ENCODE results near the gene HPD. TPM values are rescaled to one million over a fixed set of nuclear protein-coding genes. Genes with fewer than 3 reads are reported as not detected.
"Not testable (repeated sequence)": the region's sequence is repeated elsewhere in the genome, so short reads cannot be mapped to it uniquely, and the experiment has no call there.

Gene HPD
- total RNA-seq = under 1 TPM in 1 of 2 donors, not detected in 1; 0.16 TPM

DNA sequence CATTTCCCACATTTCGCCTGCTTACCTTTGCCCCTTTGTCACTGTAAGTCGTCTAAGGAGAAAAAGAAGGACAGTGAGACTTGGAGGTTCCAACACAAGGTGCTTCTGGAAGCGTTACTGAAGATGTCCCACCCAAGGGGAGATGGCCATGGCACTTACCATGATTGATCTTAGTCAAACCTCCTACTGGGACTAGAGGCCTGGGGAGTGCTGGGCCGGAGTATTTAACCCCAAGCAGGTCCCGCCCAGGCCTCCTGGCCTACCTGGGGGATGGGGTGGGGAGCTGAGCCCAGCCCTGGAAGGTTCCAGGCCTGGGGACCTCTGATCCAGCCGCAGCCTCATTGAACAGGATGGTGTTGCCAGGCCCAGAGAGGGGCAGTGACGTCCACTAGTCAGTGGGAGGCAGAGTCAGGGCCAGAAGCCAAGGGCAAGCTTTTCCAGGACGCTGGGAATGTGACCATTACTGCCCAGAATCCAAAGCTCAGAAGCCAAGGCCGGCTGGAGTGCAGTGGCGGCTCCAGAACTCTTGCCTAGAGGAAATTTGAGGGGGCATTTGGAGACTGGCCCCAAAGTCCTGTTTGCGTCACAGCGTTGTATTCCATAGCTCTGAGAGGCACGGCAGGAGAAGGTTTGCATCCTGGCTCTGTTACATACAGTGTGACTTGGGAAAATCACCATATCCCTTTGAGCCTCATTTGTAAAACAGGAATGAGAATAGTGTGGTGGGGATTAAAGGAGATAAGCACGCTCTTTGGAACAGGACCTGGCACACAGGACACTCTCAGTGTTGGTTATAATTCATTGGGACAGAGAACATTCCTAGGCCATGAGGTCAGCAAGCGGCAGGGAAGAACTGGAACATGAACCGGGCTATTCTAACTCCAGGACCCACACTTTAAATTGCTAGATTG is at the start of gene HPD:
Gene HPD (minus strand): TSS at position 198 of the 911 bp plus-strand sequence. CDS start 36 bp downstream, at position 162.
- DNase-seq (ENCODE audit: low spot score in 2 of 2) (no peak), ATAC-seq (no peak)
- no peaks in the 10 kb centered on the region for H3K36me3 Mint-ChIP-seq
- no peaks in the 10 kb centered on the region for H3K9me3 Mint-ChIP-seq
- peak within 1 kb of the TSS in 1 of 2 donors; percentile 22 for H3K27ac Mint-ChIP-seq

DNA sequence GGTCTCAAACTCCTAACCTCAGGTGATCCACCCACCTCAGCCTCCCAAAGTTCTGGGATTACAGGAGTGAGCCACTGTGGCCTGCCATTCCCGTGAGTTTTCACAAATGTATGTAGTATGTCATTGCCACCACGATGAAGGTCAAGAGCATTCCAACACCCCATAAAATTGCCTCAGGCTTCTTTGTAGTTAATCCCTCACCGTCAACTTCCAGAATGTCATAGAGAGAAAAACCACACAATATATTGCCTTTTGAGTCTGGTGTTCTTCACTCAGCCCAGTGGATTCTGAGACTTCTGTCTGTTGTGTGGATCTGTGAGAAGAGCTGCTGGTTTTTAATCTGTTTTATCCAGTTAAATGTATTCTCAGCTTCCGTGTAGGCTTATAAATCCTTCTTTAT is 47.1 kb upstream of the HPD start:
- ATAC-seq = no peak
- DNase-seq (ENCODE audit: low spot score in 2 of 2) = no peak
- Mint-ChIP-seq H3K27ac (peak overlapping the region in 1 of 2 donors; percentile 79), H3K36me3 (peaks cover 0 to 15% of the 10 kb centered on the region in 2 donors), H3K9me3 (no peaks in the 10 kb centered on the region)

DNA sequence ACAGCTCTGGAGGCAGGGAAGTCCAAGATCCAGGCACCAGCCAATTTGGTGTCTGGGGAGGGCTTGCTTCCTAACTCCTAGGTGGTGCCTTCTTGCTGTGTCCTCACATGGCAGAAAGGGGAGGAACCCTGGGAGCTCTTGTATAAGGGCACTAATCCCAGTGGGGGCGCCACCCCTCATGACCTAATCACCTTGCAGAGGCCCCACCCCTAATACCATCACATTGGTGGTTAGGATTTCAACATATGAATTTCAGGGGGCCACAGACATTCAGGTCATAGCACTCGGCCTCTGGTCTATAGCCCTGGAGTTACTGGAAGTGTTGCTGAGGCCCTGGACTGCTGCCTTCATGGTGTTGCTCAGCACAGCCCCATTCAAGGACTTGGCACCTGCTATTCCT is 44.5 kb upstream of the HPD start:
- H3K9me3 Mint-ChIP-seq = no peaks in the 10 kb centered on the region
- peak overlapping the region in 1 of 2 donors; percentile 76 for H3K27ac Mint-ChIP-seq
- DNase-seq (ENCODE audit: low spot score in 2 of 2) (no peak), ATAC-seq (peak in 1 of 2 donors; percentile 46)
- H3K36me3 Mint-ChIP-seq = peaks cover 0 to 1% of the 10 kb centered on the region in 2 donors

DNA sequence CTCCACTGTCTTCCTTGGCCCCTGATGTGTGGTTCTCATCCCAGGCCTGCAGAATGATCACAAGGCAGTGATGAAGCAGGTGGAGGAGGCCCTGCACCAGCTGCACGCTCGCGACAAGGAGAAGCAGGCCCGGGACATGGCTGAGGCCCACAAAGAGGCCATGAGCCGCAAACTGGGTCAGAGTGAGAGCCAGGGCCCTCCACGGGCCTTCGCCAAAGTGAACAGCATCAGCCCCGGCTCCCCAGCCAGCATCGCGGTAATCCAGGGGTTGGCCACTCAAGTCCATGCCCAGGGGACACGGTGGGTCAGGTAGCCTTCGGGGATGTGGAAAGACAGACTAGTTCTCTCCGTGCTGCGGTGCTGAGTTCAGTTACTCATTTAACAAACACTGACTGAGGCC is 40.9 kb upstream of the HPD start:
- peaks cover 0 to 15% of the 10 kb centered on the region in 2 donors for H3K36me3 Mint-ChIP-seq
- H3K27ac Mint-ChIP-seq = peak overlapping the region in 1 of 2 donors; percentile 29
- ATAC-seq = no peak
- no peaks in the 10 kb centered on the region for H3K9me3 Mint-ChIP-seq
- DNase-seq (ENCODE audit: low spot score in 2 of 2) = no peak

DNA sequence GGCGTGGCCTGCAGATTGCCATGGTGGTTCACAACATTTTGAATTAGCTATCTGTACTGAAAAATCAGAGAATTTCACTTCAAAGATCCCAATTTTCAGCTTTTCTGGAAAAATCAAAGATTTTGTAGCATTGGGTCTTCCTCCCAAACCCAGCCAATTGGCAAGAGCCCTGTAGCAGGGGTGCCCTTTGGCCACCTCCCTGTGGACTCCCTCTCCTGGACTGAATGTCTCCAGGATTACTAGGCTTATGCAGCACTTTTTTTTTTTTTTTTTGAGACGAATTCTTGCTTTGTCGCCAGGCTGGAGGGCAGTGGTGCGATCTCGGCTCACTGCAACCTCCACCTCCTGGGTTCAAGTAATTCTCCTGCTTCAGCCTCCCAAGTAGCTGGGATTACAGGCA is 39.6 kb upstream of the HPD start:
- Mint-ChIP-seq H3K36me3 (peaks cover 0 to 20% of the 10 kb centered on the region in 2 donors), H3K9me3 (no peaks in the 10 kb centered on the region), H3K27ac (no peak overlapping the region)
- no peak for DNase-seq (ENCODE audit: low spot score in 2 of 2)
- ATAC-seq = no peak

DNA sequence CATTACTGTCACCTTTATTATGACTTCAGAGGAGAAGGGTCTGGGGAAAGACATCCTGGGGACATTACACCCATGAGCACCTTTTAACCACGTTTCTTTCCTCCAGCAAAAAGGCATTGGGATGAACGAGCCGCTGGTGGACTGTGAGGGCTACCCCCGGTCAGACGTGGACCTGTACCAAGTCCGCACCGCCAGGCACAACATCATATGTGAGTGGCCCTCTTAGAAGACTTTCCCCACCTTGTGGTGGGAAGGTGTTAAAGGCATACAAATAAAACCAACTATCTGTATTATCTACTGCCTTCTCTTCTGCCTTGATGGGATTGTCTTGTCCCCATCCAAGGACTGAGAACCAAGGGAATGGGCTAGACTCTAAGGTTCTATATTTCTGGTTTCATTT is 36.0 kb upstream of the HPD start:
- no peak for ATAC-seq
- H3K36me3 Mint-ChIP-seq = peaks cover 1 to 20% of the 10 kb centered on the region in 2 donors
- peak in 1 of 2 donors; percentile 20 for DNase-seq (ENCODE audit: low spot score in 2 of 2)
- peak overlapping the region; percentile 74 to 98 for H3K27ac Mint-ChIP-seq
- no peaks in the 10 kb centered on the region for H3K9me3 Mint-ChIP-seq

DNA sequence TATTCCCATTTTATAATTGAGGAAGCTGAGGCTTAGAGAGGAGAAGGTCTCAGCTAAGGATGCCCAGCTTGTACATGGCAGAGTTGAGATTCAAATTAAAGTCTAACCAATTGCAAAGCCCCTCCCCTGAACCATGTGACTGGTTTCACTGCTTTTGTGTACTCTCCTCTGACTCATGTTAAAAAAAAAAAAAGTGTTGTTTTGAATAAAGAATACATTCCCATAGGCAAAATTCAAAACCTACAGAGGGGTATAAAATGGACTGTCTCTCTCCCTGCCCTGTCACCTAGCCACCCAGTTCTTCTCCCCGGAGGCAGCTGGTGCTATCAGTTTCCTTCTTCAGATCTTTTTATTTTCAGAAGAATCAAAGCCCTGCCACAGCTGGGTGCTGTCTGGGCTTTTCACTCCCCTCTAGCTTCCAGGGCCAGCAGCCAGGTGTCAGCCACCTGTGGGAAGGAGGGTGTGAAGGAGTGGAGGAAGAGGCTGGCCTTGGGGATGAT is 35.4 kb upstream of the HPD start:
- ATAC-seq (peak; percentile 73 to 82), DNase-seq (ENCODE audit: low spot score in 2 of 2) (peak in 1 of 2 donors; percentile 28)
- peaks cover 7 to 21% of the 10 kb centered on the region in 2 donors for H3K36me3 Mint-ChIP-seq
- H3K9me3 Mint-ChIP-seq = no peaks in the 10 kb centered on the region
- peak overlapping the region; percentile 74 to 98 for H3K27ac Mint-ChIP-seq

DNA sequence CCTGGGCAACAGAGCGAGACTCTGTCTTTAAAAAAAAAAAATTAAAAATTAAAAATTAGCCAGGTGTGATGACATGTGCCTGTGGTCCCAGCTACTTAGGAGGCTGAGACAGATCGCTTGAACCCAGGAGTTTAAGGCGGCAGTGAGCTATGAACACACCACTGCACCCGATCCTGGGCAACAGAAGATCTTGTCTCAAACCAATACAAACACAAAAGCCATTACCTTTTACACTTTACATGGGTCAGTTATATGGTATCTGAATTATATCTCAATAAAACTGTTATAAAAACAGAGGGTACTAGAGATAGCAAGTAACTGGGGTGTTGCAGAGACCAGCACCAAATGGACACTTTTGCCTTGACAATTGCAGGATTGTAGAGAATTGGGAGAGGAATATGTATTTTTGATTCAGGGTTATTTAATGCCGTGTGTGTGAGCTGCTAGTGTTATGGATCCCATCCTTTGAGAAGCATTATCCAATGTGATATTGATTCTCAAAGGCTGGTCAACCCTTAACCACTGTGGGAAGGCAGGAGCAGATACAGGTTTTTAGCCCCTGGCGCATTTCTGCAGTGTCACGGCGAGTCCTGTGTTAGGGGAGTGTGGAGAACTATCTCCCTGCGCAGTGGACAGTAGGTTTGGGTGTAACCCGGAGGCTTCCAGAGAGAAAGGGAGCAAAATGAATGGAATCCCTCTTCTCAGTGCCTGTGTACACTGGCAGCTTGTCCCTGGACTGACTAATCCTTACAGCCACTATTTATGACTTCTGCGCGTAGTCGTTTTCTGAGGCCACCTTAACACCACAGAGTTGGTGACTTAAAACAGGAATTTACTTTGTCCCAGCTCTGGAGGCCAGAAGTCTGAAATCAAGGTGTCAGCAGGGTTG is 34.3 kb upstream of the HPD start:
- DNase-seq (ENCODE audit: low spot score in 2 of 2) (no peak), ATAC-seq (no peak)
- H3K27ac Mint-ChIP-seq = peak overlapping the region; percentile 74 to 98
- no peaks in the 10 kb centered on the region for H3K9me3 Mint-ChIP-seq
- H3K36me3 Mint-ChIP-seq = peaks cover 13 to 27% of the 10 kb centered on the region in 2 donors

DNA sequence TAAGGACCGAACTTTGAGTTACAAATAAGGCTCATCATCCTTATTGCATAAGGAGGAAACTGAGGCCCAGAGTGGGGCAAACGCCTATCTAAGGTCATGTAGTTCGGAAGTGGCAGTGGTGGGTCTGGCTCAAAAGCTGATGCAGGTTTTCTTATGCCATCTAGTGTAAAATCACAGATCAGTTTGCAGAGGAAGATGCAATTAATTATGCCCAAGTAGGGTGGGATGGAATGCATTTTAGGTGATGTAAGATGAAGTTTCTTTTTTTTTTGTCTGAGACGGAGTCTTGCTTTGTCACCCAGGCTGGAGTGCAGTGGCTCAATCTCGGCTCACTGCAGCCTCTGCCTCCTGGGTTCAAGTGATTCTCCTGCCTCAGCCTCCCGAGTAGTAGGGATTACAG is 31.0 kb upstream of the HPD start:
- not testable (repeated sequence) for DNase-seq (ENCODE audit: low spot score in 2 of 2); H3K9me3 Mint-ChIP-seq; ATAC-seq
- H3K36me3 Mint-ChIP-seq = peaks cover 12 to 13% of the 10 kb centered on the region in 2 donors
- H3K27ac Mint-ChIP-seq = peak overlapping the region; percentile 94 to 99

DNA sequence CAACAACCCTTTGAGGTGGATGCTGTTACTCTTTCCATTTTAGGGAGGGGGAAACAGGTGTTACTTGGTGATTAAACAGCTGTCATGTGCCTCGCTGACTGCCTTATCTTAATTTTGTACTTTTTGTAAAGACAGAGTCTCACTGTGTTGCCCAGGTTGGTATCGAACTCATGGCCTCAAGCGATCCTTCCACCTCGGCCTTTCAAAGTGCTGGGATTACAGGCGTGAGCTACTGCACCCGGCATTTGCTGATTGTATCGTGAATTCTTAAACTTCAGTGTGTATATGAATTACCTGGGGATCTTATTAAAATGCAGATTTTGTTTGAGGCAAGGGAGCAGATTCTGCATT is 30.6 kb upstream of the HPD start:
- H3K9me3 Mint-ChIP-seq = no peaks in the 10 kb centered on the region
- DNase-seq (ENCODE audit: low spot score in 2 of 2) = no peak

DNA sequence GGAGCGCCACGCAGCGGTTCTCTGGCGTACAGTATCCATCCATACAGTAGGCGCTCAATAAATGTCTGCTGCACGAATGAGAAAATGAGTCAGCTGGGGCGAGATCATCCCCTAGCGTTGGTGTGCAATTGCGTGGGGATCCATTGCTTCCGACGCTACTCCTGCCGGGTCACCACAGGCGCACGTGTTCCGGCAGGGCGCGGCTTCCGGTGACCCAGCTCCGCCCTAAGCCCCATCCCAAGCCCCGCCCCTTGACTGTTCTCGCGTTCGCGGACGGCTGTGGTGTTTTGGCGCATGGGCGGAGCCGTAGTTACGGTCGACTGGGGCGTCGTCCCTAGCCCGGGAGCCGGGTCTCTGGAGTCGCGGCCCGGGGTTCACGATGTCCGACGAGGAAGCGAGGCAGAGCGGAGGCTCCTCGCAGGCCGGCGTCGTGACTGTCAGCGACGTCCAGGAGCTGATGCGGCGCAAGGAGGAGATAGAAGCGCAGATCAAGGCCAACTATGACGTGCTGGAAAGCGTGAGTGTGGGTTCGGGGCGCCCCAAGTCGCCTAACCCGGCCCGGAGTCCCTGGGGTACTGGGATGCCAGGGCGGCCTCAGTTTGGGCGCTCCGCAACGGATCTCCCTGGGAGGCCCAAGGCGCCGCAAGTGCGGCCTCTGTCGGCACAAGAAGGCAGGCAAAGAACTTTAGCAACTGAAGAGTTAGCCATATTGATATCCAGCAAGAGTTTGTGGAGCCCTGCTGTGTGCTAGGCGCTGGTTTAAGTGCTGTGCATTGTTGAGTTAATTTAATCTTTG is 30.0 kb upstream of the HPD start, which contains the start of gene PSMD9:
Gene PSMD9 (plus strand): TSS at position 313 of the 796 bp plus-strand sequence. CDS start 67 bp downstream, at position 380.
- peak; percentile 96 to 97 for ATAC-seq
- peaks cover 7 to 13% of the 10 kb centered on the region in 2 donors for H3K36me3 Mint-ChIP-seq
- peak within 1 kb of the TSS; percentile 94 to 99 for H3K27ac Mint-ChIP-seq
- DNase-seq (ENCODE audit: low spot score in 2 of 2) = peak; percentile 99
- H3K9me3 Mint-ChIP-seq = no peaks in the 10 kb centered on the region

More for the DNA sequence above, 30.6 kb upstream of the HPD start:
- H3K36me3 Mint-ChIP-seq = peaks cover 12 to 13% of the 10 kb centered on the region in 2 donors
- peak overlapping the region; percentile 94 to 99 for H3K27ac Mint-ChIP-seq
- ATAC-seq = no peak

DNA sequence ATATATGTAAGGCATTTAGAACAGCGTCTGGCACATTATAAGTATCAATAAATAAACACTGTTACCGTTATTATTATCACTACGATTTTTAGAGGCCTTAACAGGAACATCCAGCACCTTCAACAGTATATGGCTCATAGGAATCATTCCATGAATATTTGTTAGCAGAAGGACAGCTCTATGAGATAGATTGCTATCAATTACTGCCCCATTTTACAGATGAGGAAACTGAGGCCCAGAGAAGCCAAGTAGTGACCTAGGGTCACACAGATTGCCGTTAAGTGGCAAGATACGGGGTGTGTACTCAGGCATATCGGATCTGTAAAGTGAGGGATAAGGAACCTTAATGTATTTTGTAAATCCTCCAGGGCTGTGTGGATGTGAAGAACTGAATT is 29.4 kb upstream of the HPD start:
- H3K27ac Mint-ChIP-seq = peak overlapping the region; percentile 94 to 99
- ATAC-seq (no peak), DNase-seq (ENCODE audit: low spot score in 2 of 2) (no peak)
- H3K9me3 Mint-ChIP-seq = no peaks in the 10 kb centered on the region
- H3K36me3 Mint-ChIP-seq = peaks cover 7 to 13% of the 10 kb centered on the region in 2 donors

DNA sequence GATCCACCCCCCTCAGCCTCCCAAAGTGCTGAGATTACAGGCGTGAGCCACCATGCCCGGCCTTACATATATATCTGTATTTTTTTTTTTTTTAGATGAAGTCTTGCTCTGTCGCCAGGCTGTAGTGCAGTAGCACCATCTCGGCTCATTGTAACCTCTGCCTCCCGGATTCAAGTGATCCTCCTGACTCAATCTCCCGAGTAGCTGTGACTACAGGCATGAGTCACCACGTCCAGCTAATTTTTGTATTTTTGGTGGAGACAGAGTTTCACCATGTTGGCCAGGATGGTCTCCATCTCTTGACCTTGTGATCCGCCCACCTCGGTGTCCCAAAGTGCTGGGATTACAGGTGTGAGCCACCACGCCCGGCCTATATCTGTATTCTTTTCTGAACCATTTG is 26.5 kb upstream of the HPD start:
- not testable (repeated sequence) for DNase-seq (ENCODE audit: low spot score in 2 of 2); H3K27ac Mint-ChIP-seq; H3K9me3 Mint-ChIP-seq; ATAC-seq
- H3K36me3 Mint-ChIP-seq = peaks cover 7 to 13% of the 10 kb centered on the region in 2 donors

DNA sequence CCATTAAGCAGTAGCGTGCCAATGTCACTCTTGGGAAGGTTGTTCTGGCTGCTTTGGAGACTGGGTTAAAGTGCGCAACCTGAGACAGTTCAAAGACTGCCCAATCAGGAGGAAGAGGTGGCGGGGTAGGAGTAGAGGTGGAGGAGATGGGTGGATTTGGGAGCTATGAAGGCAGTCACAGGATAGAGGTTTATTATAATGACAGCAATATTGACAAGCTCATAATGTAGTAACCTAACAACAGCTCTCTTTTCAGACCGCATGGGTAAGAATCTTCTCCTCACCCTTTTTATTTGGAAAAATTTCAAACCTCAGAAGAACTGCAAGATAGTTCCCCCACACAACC is 24.6 kb upstream of the HPD start:
- Mint-ChIP-seq H3K9me3 (no peaks in the 10 kb centered on the region), H3K36me3 (no peaks in the 10 kb centered on the region), H3K27ac (no peak overlapping the region)
- DNase-seq (ENCODE audit: low spot score in 2 of 2) (no peak), ATAC-seq (no peak)

DNA sequence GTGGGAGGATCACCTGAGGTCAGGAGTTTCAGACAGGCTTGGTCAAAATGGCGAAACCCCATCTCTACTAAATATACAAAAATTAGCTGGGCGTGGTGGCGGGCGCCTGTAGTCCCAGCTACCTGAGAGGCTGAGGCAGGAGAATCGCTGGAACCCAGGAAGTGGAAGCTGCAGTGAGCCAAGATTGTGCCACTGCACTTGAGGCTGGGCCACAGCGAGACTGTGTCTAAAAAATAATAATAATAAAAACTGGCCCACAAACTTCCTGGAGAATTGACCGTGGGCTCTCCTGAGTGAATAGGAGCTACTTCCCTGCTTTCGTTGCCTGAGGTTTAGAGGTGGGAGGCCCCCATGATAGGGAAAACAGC is 17.4 kb upstream of the HPD start:
- not testable (repeated sequence) for ATAC-seq; H3K27ac Mint-ChIP-seq; H3K36me3 Mint-ChIP-seq; DNase-seq (ENCODE audit: low spot score in 2 of 2); H3K9me3 Mint-ChIP-seq

DNA sequence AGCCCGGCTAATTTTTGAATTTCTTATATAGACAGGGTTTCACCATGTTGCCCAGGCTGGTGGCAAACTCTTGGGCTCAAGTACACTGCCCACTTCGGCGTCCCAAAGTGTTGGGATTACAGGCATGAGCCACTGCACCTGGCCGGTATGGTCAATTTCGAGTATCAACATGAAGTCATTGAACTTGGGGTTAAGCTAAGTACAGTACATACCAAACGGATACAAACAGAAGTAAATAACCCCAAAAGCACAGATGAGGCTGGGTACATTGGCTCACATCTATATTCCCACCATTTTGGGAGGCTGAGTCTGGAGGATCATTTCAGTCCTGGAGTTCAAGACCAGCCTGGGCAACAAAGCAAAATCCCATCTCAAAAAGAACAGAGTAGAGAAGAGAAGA is 16.9 kb upstream of the HPD start:
- Mint-ChIP-seq H3K27ac (no peak overlapping the region), H3K9me3 (no peaks in the 10 kb centered on the region)
- no peak for DNase-seq (ENCODE audit: low spot score in 2 of 2)

More for the DNA sequence above, 16.9 kb upstream of the HPD start:
- no peaks in the 10 kb centered on the region for H3K36me3 Mint-ChIP-seq
- no peak for ATAC-seq

All from activated naive CD4-positive, alpha-beta T cell treated with anti-CD3 and anti-CD28 coated beads, Interleukin-2, amount 50 U/mL, for 72 hours (primary cell).